SU-DHL-6 (cell line): ENCODE data around the gene PIGP.

Experiments
- H2AFZ ChIP-seq: fragments of 200-600 bp; sonication (generic); 2 replicates; pipeline ENCODE4 v1.6.1; 2014; ENCODE audit warnings: low read depth, mild to moderate bottlenecking, moderate library complexity, mixed read lengths, antibody characterized with exemption, low read length; ENCODE audit not compliant: severe bottlenecking
- H3F3A ChIP-seq: fragments of 200-600 bp; shearing (Covaris generic); 2 replicates; pipeline ENCODE4 v1.6.0; 2016; ENCODE audit warnings: antibody characterized with exemption, mild to moderate bottlenecking; ENCODE audit not compliant: insufficient read depth
- H3K27ac ChIP-seq: fragments of 200-600 bp; sonication (generic); 2 replicates; pipeline ENCODE4 v1.5.1; 2016; ENCODE audit warnings: low read depth, mild to moderate bottlenecking, low read length, moderate library complexity, mixed read lengths
- H3K27me3 ChIP-seq: fragments of 200-600 bp; sonication (generic), shearing (Covaris generic); 2 replicates; pipeline ENCODE4 v1.6.0; 2014; ENCODE audit warnings: mild to moderate bottlenecking, low read length
- H3K36me3 ChIP-seq: fragments of 200-600 bp; sonication (generic); 2 replicates; pipeline ENCODE4 v1.6.1; 2014; ENCODE audit warnings: mild to moderate bottlenecking, low read length, mixed read lengths
- H3K4me2 ChIP-seq: fragments of 300-600, 200-600 bp; shearing (Covaris generic), sonication (generic); 2 replicates; pipeline ENCODE4 v1.6.0; 2014; ENCODE audit warnings: low read length, low read depth, mild to moderate bottlenecking; ENCODE audit not compliant: poor library complexity, severe bottlenecking
- H3K4me3 ChIP-seq: fragments of 200-600 bp; sonication (generic); 2 replicates; pipeline ENCODE4 v1.5.1; 2014; ENCODE audit warnings: antibody characterized with exemption, low read length, mild to moderate bottlenecking, mixed read lengths; ENCODE audit not compliant: insufficient read depth, poor library complexity, severe bottlenecking
- H3K79me2 ChIP-seq: fragments of 200-600 bp; sonication (generic); 2 replicates; pipeline ENCODE4 v1.6.1; 2014; ENCODE audit warnings: mild to moderate bottlenecking, low read length, moderate library complexity; ENCODE audit not compliant: insufficient read depth
- H3K9ac ChIP-seq: fragments of 200-600 bp; sonication (generic); 2 replicates; pipeline ENCODE4 v1.7.0; 2014; ENCODE audit warnings: mild to moderate bottlenecking, low read length
- H3K9me2 ChIP-seq: fragments of 200-600 bp; sonication (generic); replicated peaks from 2 replicates; pipeline ENCODE4 v1.6.1; 2014; ENCODE audit warnings: low read length; ENCODE audit not compliant: insufficient read depth
- H3K9me3 ChIP-seq: fragments of 200-600 bp; sonication (generic); 2 replicates; pipeline ENCODE4 v1.6.1; 2014; ENCODE audit warnings: low read length, mixed read lengths; ENCODE audit not compliant: insufficient read depth
- H4K20me1 ChIP-seq: fragments of 200-600 bp; sonication (generic); 2 replicates; pipeline ENCODE4 v1.6.1; 2014; ENCODE audit warnings: low read depth, mild to moderate bottlenecking, antibody characterized with exemption, low read length, moderate library complexity, mixed read lengths
- CTCF ChIP-seq: fragments of 200-600 bp; sonication (generic); IDR thresholded peaks from one replicate; pipeline ENCODE4 v1.5.1; 2017; ENCODE audit warnings: antibody characterized with exemption, mild to moderate bottlenecking, low read length, moderate library complexity; ENCODE audit not compliant: insufficient read depth, poor library complexity, severe bottlenecking
- EZH2phosphoT487 ChIP-seq: fragments of 200-600 bp; sonication (generic), shearing (Covaris generic); conservative IDR thresholded peaks from 2 replicates; pipeline ENCODE4 v1.6.1; 2018; ENCODE audit warnings: mild to moderate bottlenecking, antibody characterized with exemption, low read length, moderate library complexity, mixed read lengths

Gene PIGP

GRCh38 chr21:37045556-37045955 is 27.3 kb downstream of the PIGP start:
- no peaks in the 10 kb centered on the region for H4K20me1 ChIP-seq
- no peak overlapping the region for H2AFZ ChIP-seq
- H3K9ac ChIP-seq = no peak overlapping the region
- no peak overlapping the region for H3K4me2 ChIP-seq
- no peaks in the 10 kb centered on the region for H3K27me3 ChIP-seq
- H3K79me2 ChIP-seq = no peaks in the 10 kb centered on the region
- H3K4me3 ChIP-seq = no peak overlapping the region
- no peaks in the 10 kb centered on the region for H3K36me3 ChIP-seq
- H3F3A ChIP-seq = no peaks in the 10 kb centered on the region
- H3K9me3 ChIP-seq = no peaks in the 10 kb centered on the region
- no peak overlapping the region for H3K27ac ChIP-seq
- no peaks in the 10 kb centered on the region for H3K9me2 ChIP-seq
- TF ChIP-seq EZH2phosphoT487 (no peak), CTCF (no peak)

- TF ChIP-seq CTCF (no peak), EZH2phosphoT487 (no peak)
- no peaks in the 10 kb centered on the region for H3K27me3 ChIP-seq
- no peak overlapping the region for H2AFZ ChIP-seq
- no peak overlapping the region for H3K4me2 ChIP-seq
- no peak overlapping the region for H3K27ac ChIP-seq
- H3K9me3 ChIP-seq = no peaks in the 10 kb centered on the region
- no peaks in the 10 kb centered on the region for H3K36me3 ChIP-seq
- no peaks in the 10 kb centered on the region for H3F3A ChIP-seq
- H3K9me2 ChIP-seq = no peaks in the 10 kb centered on the region
- H3K4me3 ChIP-seq = no peak overlapping the region
- H4K20me1 ChIP-seq = no peaks in the 10 kb centered on the region
- no peaks in the 10 kb centered on the region for H3K79me2 ChIP-seq
- no peak overlapping the region for H3K9ac ChIP-seq
Observed at GRCh38 chr21:37045149-37045548, 27.7 kb downstream of the PIGP start.

- Histone ChIP-seq H3K9ac (no peak overlapping the region), H3K4me3 (no peak overlapping the region), H3F3A (no peaks in the 10 kb centered on the region), H3K27ac (no peak overlapping the region), H3K9me2 (no peaks in the 10 kb centered on the region), H3K79me2 (no peaks in the 10 kb centered on the region), H3K4me2 (no peak overlapping the region), H3K9me3 (no peaks in the 10 kb centered on the region), H3K27me3 (no peaks in the 10 kb centered on the region), H3K36me3 (no peaks in the 10 kb centered on the region), H2AFZ (no peak overlapping the region), H4K20me1 (no peaks in the 10 kb centered on the region)
- TF ChIP-seq EZH2phosphoT487 (no peak), CTCF (no peak)
Observed at GRCh38 chr21:37044643-37045042, 28.2 kb downstream of the PIGP start.

- H3K4me2 ChIP-seq = no peak overlapping the region
- H3K27ac ChIP-seq = no peak overlapping the region
- no peak overlapping the region for H3K4me3 ChIP-seq
- TF ChIP-seq CTCF = no peak
- TF ChIP-seq EZH2phosphoT487 = no peak
- H3K27me3 ChIP-seq = no peaks in the 10 kb centered on the region
- no peak overlapping the region for H3K9ac ChIP-seq
- H4K20me1 ChIP-seq = no peaks in the 10 kb centered on the region
- H2AFZ ChIP-seq = no peak overlapping the region
- H3K9me2 ChIP-seq = no peaks in the 10 kb centered on the region
- H3K36me3 ChIP-seq = no peaks in the 10 kb centered on the region
- no peaks in the 10 kb centered on the region for H3F3A ChIP-seq
- H3K79me2 ChIP-seq = no peaks in the 10 kb centered on the region
- no peaks in the 10 kb centered on the region for H3K9me3 ChIP-seq
Observed at GRCh38 chr21:37043818-37044217, 29.1 kb downstream of the PIGP start.
